Loucy (cell line): ENCODE results near the gene WDR4.

ENCODE experiments used
- CTCF ChIP-seq: fragments of 200-600 bp; sonication (generic); conservative IDR thresholded peaks from 2 replicates; pipeline ENCODE4 v1.5.1; 2014; ENCODE audit warnings: mild to moderate bottlenecking, antibody characterized with exemption, low read length
- EZH2phosphoT487 ChIP-seq: fragments of 200-600 bp; IDR thresholded peaks from 2 replicates; pipeline ENCODE4 v1.6.1; 2018; ENCODE audit warnings: antibody characterized with exemption, mild to moderate bottlenecking, moderate library complexity, borderline replicate concordance

GRCh38 chr21:42863504-42863870 lies 15.9 kb downstream of the WDR4 start:
- TF ChIP-seq CTCF, result no peak
- TF ChIP-seq EZH2phosphoT487, result no peak
